Fibroblast of the aortic adventitia (primary cell): Measurements from ENCODE around the gene KDM6A. TPM values are rescaled to one million over a fixed set of nuclear protein-coding genes. Genes with fewer than 3 reads are reported as not detected.
"Not testable (repeated sequence)": the region's sequence is repeated elsewhere in the genome, so short reads cannot be mapped to it uniquely, and the experiment has no call there.

Source experiments
- DNase-seq: peaks from one replicate; pipeline ENCODE4 v3.0.0-alpha.2; 2010; ENCODE audit warnings: low read depth
- H3K4me3 ChIP-seq: 2 replicates; pipeline ENCODE4 v1.5.1; 2011; ENCODE audit warnings: low read depth, mild to moderate bottlenecking, control low read depth, low read length, moderate library complexity
- total RNA-seq: library from RNA; depleted of rRNA; stranded (reverse); fragments of >200 nt; gene quantifications from 2 replicates; pipeline ENCODE4 v1.2.3, GENCODE V29; 2012; ENCODE audit warnings: low replicate concordance
- TF ChIP-seq, protein P1 (sequence below): IDR thresholded peaks from 2 replicates; pipeline ENCODE4 v1.5.1; 2011; ENCODE audit warnings: mild to moderate bottlenecking, low read length, control low read depth, inconsistent platforms; ENCODE audit not compliant: insufficient read depth

KDM6A gene
- total RNA-seq, 1 donor: 20.6 TPM

- H3K4me3 ChIP-seq: no peak overlapping the region
- DNase-seq: no peak
- TF ChIP-seq, protein P1, sequence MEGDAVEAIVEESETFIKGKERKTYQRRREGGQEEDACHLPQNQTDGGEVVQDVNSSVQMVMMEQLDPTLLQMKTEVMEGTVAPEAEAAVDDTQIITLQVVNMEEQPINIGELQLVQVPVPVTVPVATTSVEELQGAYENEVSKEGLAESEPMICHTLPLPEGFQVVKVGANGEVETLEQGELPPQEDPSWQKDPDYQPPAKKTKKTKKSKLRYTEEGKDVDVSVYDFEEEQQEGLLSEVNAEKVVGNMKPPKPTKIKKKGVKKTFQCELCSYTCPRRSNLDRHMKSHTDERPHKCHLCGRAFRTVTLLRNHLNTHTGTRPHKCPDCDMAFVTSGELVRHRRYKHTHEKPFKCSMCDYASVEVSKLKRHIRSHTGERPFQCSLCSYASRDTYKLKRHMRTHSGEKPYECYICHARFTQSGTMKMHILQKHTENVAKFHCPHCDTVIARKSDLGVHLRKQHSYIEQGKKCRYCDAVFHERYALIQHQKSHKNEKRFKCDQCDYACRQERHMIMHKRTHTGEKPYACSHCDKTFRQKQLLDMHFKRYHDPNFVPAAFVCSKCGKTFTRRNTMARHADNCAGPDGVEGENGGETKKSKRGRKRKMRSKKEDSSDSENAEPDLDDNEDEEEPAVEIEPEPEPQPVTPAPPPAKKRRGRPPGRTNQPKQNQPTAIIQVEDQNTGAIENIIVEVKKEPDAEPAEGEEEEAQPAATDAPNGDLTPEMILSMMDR: no peak
Measured at GRCh38 chrX:44844204-44844603, 28.8 kb upstream of the KDM6A start.

- DNase-seq, H3K4me3 ChIP-seq: not testable (repeated sequence)
Measured at GRCh38 chrX:44850891-44851290, 22.1 kb upstream of the KDM6A start.

DNA sequence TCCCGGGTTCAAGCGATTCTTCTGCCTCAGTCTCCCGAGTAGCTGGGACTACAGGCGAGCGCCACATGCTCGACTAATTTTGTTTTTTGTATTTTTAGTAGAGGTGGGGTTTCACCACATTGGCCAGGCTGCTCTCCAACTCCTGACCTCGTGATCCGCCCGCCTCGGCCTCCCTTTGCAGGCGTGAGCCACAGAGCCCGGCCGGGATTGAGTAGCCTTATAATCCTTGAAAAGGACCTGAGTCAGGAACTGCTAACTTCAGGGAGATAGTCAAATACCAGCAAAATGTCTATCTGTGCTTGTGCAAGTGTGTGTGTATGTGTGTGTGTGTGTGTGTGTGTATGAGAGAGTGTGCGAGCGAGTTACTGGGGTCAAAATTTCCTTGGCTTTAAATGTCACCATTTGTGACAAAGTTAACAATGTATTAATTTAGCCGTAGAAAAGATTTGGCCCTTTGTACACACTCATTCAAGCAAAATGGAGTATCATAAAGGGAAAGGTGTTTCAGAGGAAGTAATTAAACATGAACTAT, 1.8 kb upstream of the KDM6A start:
- peak overlapping the region; percentile 81 for H3K4me3 ChIP-seq
- TF ChIP-seq, protein P1: no peak
- peak; percentile 2 for DNase-seq

- TF ChIP-seq, protein P1: no peak
- DNase-seq: peak; percentile 40
- peak overlapping the region; percentile 81 for H3K4me3 ChIP-seq
Measured at GRCh38 chrX:44871931-44872820, 812 bp upstream of the KDM6A start.

- peak overlapping the region; percentile 75 for H3K4me3 ChIP-seq
- DNase-seq: peak; percentile 51
- TF ChIP-seq, protein P1: no peak
Measured at GRCh38 chrX:44873415-44874276, 658 bp downstream of the KDM6A start.

DNA sequence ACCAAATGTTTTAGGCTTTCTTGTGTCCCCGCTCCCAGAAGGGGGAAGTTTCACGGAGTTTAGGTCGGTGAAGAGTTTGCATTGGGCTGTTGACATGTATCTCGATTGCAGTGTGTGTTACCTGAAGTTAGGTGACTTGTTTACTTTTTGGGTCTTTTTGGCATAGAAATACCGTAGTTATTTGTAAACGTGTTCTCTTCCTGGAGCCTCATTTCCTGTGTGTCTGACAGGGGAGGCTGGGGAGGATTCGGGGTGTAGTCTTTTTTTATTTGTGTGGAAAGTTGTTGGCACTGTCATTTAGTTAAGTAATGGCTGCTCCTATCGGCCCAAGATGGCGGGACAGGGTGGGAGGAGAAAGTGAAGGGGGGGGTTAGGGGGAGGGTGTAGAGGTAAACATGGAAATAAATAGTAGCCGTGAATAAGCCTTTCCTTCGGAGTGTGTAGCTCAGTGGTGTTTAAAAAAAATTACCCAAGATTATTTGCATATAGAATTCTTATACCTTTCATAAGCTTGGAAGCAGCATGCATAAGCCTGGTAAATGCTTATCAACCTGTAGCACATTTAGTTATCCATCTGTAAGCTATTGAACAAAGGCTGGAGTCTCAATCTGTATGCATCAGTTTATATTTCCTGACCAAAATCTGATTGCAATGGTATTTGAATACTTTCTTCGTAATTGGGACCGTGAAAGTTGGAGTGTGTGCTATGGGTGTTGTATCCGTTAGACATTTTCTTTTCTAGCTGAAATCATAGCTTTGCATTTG, 1.6 kb downstream of the KDM6A start:
- TF ChIP-seq, protein P1: no peak
- DNase-seq: peak; percentile 42
- peak overlapping the region; percentile 75 for H3K4me3 ChIP-seq
